GM21737 (cell line): Measurements from ENCODE around the gene F13A1.
"Not testable (repeated sequence)": the region's sequence is repeated elsewhere in the genome, so short reads cannot be mapped to it uniquely, and the experiment has no call there.

ENCODE experiments used
- ATAC-seq: cut with Tn5 transposase; IDR thresholded peaks from one replicate; pipeline ENCODE4 v1.9.1; 2021; ENCODE audit warnings: mild to moderate bottlenecking, moderate library complexity; ENCODE audit not compliant: unreplicated experiment

F13A1 gene

GRCh38 chr6:6320901-6321300 lies 439 bp upstream of the F13A1 start:
- no peak for ATAC-seq

- no peak for ATAC-seq
Observed at GRCh38 chr6:6317825-6318733, 2.4 kb downstream of the F13A1 start.

GRCh38 chr6:6317386-6317785 lies 3.1 kb downstream of the F13A1 start:
- no peak for ATAC-seq

- ATAC-seq: no peak
Observed at GRCh38 chr6:6315660-6316059, 4.8 kb downstream of the F13A1 start.

- no peak for ATAC-seq
Observed at GRCh38 chr6:6314596-6314995, 5.9 kb downstream of the F13A1 start.

GRCh38 chr6:6312901-6313441 lies 7.5 kb downstream of the F13A1 start:
- ATAC-seq: no peak

- no peak for ATAC-seq
Observed at GRCh38 chr6:6305575-6305974, 14.9 kb downstream of the F13A1 start.

- not testable (repeated sequence) for ATAC-seq
Observed at GRCh38 chr6:6300383-6300782, 20.1 kb downstream of the F13A1 start.

GRCh38 chr6:6293317-6293716 lies 27.1 kb downstream of the F13A1 start:
- ATAC-seq: no peak

- ATAC-seq: no peak
Observed at GRCh38 chr6:6287415-6287814, 33.0 kb downstream of the F13A1 start.

GRCh38 chr6:6285679-6286078 lies 34.8 kb downstream of the F13A1 start:
- no peak for ATAC-seq

- ATAC-seq: no peak
Observed at GRCh38 chr6:6284221-6284966, 36.1 kb downstream of the F13A1 start.

- ATAC-seq: no peak
Observed at GRCh38 chr6:6283746-6284145, 36.7 kb downstream of the F13A1 start.

GRCh38 chr6:6282716-6283115 lies 37.7 kb downstream of the F13A1 start:
- ATAC-seq: no peak

GRCh38 chr6:6277413-6277812 lies 43.0 kb downstream of the F13A1 start:
- no peak for ATAC-seq

- no peak for ATAC-seq
Observed at GRCh38 chr6:6270948-6271535, 49.4 kb downstream of the F13A1 start.

- no peak for ATAC-seq
Observed at GRCh38 chr6:6260196-6260722, 60.2 kb downstream of the F13A1 start.

GRCh38 chr6:6256886-6257285 lies 63.6 kb downstream of the F13A1 start:
- ATAC-seq: no peak

- no peak for ATAC-seq
Observed at GRCh38 chr6:6256259-6256658, 64.2 kb downstream of the F13A1 start.

GRCh38 chr6:6251555-6252280 lies 68.7 kb downstream of the F13A1 start:
- no peak for ATAC-seq

GRCh38 chr6:6248651-6249050 lies 71.8 kb downstream of the F13A1 start:
- no peak for ATAC-seq
